H9 (cell line): ENCODE data around the gene MRRF. TPM values are rescaled to one million over a fixed set of nuclear protein-coding genes. Genes with fewer than 3 reads are reported as not detected.

Experiments
- DNase-seq: peaks from one replicate; pipeline ENCODE4 v3.0.0-alpha.2; 2017
- H2AFZ ChIP-seq: one replicate; pipeline ENCODE4 v1.6.1; 2013; ENCODE audit warnings: mild to moderate bottlenecking, low read length, control low read depth, moderate library complexity
- H2AK5ac ChIP-seq: 2 replicates; pipeline ENCODE4 v1.6.1; 2013; ENCODE audit warnings: low read length, control low read depth, mixed read lengths; ENCODE audit not compliant: insufficient read length
- H2BK120ac ChIP-seq: one replicate; pipeline ENCODE4 v1.6.1; 2013; ENCODE audit warnings: low read depth, mild to moderate bottlenecking, low read length, control low read depth, inconsistent platforms; ENCODE audit not compliant: poor library complexity, severe bottlenecking
- H2BK12ac ChIP-seq: 2 replicates; pipeline ENCODE4 v1.6.1; 2013; ENCODE audit warnings: low read length, control low read depth, mixed read lengths, low read depth; ENCODE audit not compliant: insufficient read length
- H2BK15ac ChIP-seq: 2 replicates; pipeline ENCODE4 v1.6.1; 2013; ENCODE audit warnings: low read depth, low read length, control low read depth
- H2BK20ac ChIP-seq: one replicate; pipeline ENCODE4 v1.6.1; 2013; ENCODE audit warnings: low read depth, mild to moderate bottlenecking, low read length, control low read depth, inconsistent platforms; ENCODE audit not compliant: poor library complexity, severe bottlenecking
- H2BK5ac ChIP-seq: 2 replicates; pipeline ENCODE4 v1.6.1; 2013; ENCODE audit warnings: low read length, control low read depth, mixed read lengths; ENCODE audit not compliant: insufficient read length
- H3K14ac ChIP-seq: 2 replicates; pipeline ENCODE4 v1.6.1; 2013; ENCODE audit warnings: low read length, control low read depth; ENCODE audit not compliant: insufficient read depth
- H3K18ac ChIP-seq: 2 replicates; pipeline ENCODE4 v1.6.1; 2013; ENCODE audit warnings: low read depth, mild to moderate bottlenecking, mixed read lengths, low read length, control low read depth; ENCODE audit not compliant: insufficient read length
- H3K23ac ChIP-seq: 2 replicates; pipeline ENCODE4 v1.6.1; 2013; ENCODE audit warnings: low read length, control low read depth, mixed read lengths, low read depth; ENCODE audit not compliant: insufficient read length
- H3K23me2 ChIP-seq: 2 replicates; pipeline ENCODE4 v1.6.1; 2013; ENCODE audit warnings: low read depth, mild to moderate bottlenecking, mixed read lengths, low read length, control low read depth; ENCODE audit not compliant: insufficient read length, poor library complexity, severe bottlenecking
- H3K27ac ChIP-seq: 2 replicates; pipeline ENCODE4 v1.5.1; 2013; ENCODE audit warnings: low read length, control low read depth, mixed read lengths, low read depth; ENCODE audit not compliant: insufficient read length
- H3K27me3 ChIP-seq: 2 replicates; pipeline ENCODE4 v1.6.1; 2013; ENCODE audit warnings: low read length, control low read depth, inconsistent platforms; ENCODE audit not compliant: insufficient read depth
- H3K4ac ChIP-seq: 2 replicates; pipeline ENCODE4 v1.6.1; 2013; ENCODE audit warnings: low read depth, mild to moderate bottlenecking, control low read depth, inconsistent platforms, low read length, moderate library complexity
- H3K4me1 ChIP-seq: 2 replicates; pipeline ENCODE4 v1.6.1; 2013; ENCODE audit warnings: low read length, control low read depth, inconsistent platforms; ENCODE audit not compliant: insufficient read depth
- H3K4me2 ChIP-seq: 2 replicates; pipeline ENCODE4 v1.6.1; 2013; ENCODE audit warnings: low read length, control low read depth, mixed read lengths; ENCODE audit not compliant: insufficient read length, insufficient read depth
- H3K56ac ChIP-seq: 2 replicates; pipeline ENCODE4 v1.6.1; 2013; ENCODE audit warnings: low read depth, mild to moderate bottlenecking, mixed read lengths, low read length, control low read depth; ENCODE audit not compliant: insufficient read length
- H3K79me1 ChIP-seq: 2 replicates; pipeline ENCODE4 v1.6.1; 2013; ENCODE audit warnings: low read depth, mild to moderate bottlenecking, moderate library complexity, low read length, control low read depth, inconsistent platforms; ENCODE audit not compliant: insufficient read depth, poor library complexity, severe bottlenecking
- H3K79me2 ChIP-seq: 2 replicates; pipeline ENCODE4 v1.6.1; 2013; ENCODE audit warnings: low read length, control low read depth, inconsistent platforms; ENCODE audit not compliant: insufficient read depth
- H3K9ac ChIP-seq: 2 replicates; pipeline ENCODE4 v1.6.1; 2013; ENCODE audit warnings: low read length, control low read depth, mixed read lengths; ENCODE audit not compliant: insufficient read length; ENCODE audit errors: extremely low read depth
- H3K9me3 ChIP-seq: one replicate; pipeline ENCODE4 v1.6.1; 2013; ENCODE audit warnings: low read depth, low read length, inconsistent platforms; ENCODE audit not compliant: control insufficient read depth
- H3T11ph ChIP-seq: one replicate; pipeline ENCODE4 v1.6.1; 2013; ENCODE audit warnings: mild to moderate bottlenecking, low read length, control low read depth, inconsistent platforms
- H4K20me1 ChIP-seq: one replicate; pipeline ENCODE4 v1.6.1; 2013; ENCODE audit not compliant: control insufficient read depth, insufficient read length, insufficient read depth
- H4K5ac ChIP-seq: 2 replicates; pipeline ENCODE4 v1.6.1; 2013; ENCODE audit warnings: low read depth, mild to moderate bottlenecking, mixed read lengths, low read length, control low read depth; ENCODE audit not compliant: insufficient read length
- H4K8ac ChIP-seq: replicated peaks from 2 replicates; pipeline ENCODE4 v1.6.1; 2013; ENCODE audit warnings: low read length, control low read depth, mixed read lengths, low read depth; ENCODE audit not compliant: insufficient read length
- H4K91ac ChIP-seq: 2 replicates; pipeline ENCODE4 v1.6.1; 2013; ENCODE audit warnings: low read depth, mild to moderate bottlenecking, moderate library complexity, mixed read lengths, low read length, control low read depth; ENCODE audit not compliant: insufficient read length
- H3K27ac Mint-ChIP-seq, 3 experiments: 2 replicates in 2 of 3; 3 replicates in 1 of 3; pipeline ENCODE4 v1.8.0; 2020 to 2021; ENCODE audit warnings: mixed read lengths in 3 of 3, mild to moderate bottlenecking in 1 of 3, moderate library complexity in 1 of 3
- H3K27me3 Mint-ChIP-seq: 2 replicates; pipeline ENCODE4 v1.8.0; 2021; ENCODE audit warnings: low read depth, mild to moderate bottlenecking, moderate library complexity, mixed read lengths
- H3K36me3 Mint-ChIP-seq, 3 experiments: 2 replicates in 2 of 3; 3 replicates in 1 of 3; pipeline ENCODE4 v1.8.0; 2020 to 2021; ENCODE audit warnings: low read depth in 3 of 3, mixed read lengths in 3 of 3; ENCODE audit not compliant: insufficient read depth in 1 of 3
- H3K4me1 Mint-ChIP-seq, 2 experiments: 2 replicates each; pipeline ENCODE4 v1.8.0; 2020; ENCODE audit warnings: mixed read lengths in 2 of 2
- H3K4me3 Mint-ChIP-seq, 2 experiments: 2 replicates in 1 of 2; 3 replicates in 1 of 2; pipeline ENCODE4 v1.8.0; 2020 to 2021; ENCODE audit warnings: mild to moderate bottlenecking in 2 of 2, mixed read lengths in 2 of 2, moderate library complexity in 1 of 2
- H3K9me3 Mint-ChIP-seq, 2 experiments: 2 replicates in 1 of 2; 3 replicates in 1 of 2; pipeline ENCODE4 v1.8.0; 2020; ENCODE audit warnings: mild to moderate bottlenecking in 2 of 2, mixed read lengths in 2 of 2, moderate library complexity in 1 of 2
- CTCF ChIP-seq: fragments of 200-600 bp; sonication (generic); conservative IDR thresholded peaks from 3 replicates; pipeline ENCODE4 v1.8.0; 2021; ENCODE audit warnings: antibody characterized with exemption, mild to moderate bottlenecking
- WGBS: extraction: QIAGEN DNeasy Blood & Tissue Kit; methylation state at CpG from one replicate; pipeline ENCODE4 v1.1.7; 2013; ENCODE audit warnings: missing lambda C conversion rate, low lambda C conversion rate, mixed read lengths; ENCODE audit not compliant: insufficient read length; ENCODE audit errors: extremely low coverage; 5-methylcytosine and 5-hydroxymethylcytosine counted together
- total RNA-seq: library from RNA; stranded (reverse); gene quantifications from 2 replicates; pipeline ENCODE4 v1.2.1, GENCODE V29; 2021

The MRRF gene
- total RNA-seq, 1 experiment from 2014 or later = 33.7 TPM

- Histone ChIP-seq H3K4me2 (peak overlapping the region; percentile 68), H3K23me2 (peaks cover 13% of the 10 kb centered on the region), H2BK12ac (no peak overlapping the region), H3K56ac (no peak overlapping the region), H3K23ac (no peak overlapping the region), H3K27me3 (peaks cover 6% of the 10 kb centered on the region; the same call in 1 of the 2 replicates), H3K27ac (no peak overlapping the region), H3K9ac (peak overlapping the region; percentile 25), H4K5ac (no peak overlapping the region), H3K9me3 (no peaks in the 10 kb centered on the region), H3K18ac (peak overlapping the region; percentile 79), H4K20me1 (no peaks in the 10 kb centered on the region), H3K79me2 (no peaks in the 10 kb centered on the region), H3K14ac (peak overlapping the region; percentile 90), H4K8ac (no peak overlapping the region), H2BK20ac (no peak overlapping the region), H4K91ac (no peak overlapping the region), H3K4ac (no peak overlapping the region), H2AFZ (peak overlapping the region; percentile 80), H3T11ph (no peak overlapping the region), H3K4me1 (peaks cover 7% of the 10 kb centered on the region; the same call in 1 of the 2 replicates), H2BK120ac (no peak overlapping the region), H2BK15ac (no peak overlapping the region), H2BK5ac (no peak overlapping the region), H2AK5ac (no peak overlapping the region), H3K79me1 (no peaks in the 10 kb centered on the region)
- no peaks in the 10 kb centered on the region for H3K36me3 Mint-ChIP-seq
- no peak overlapping the region for H3K27ac Mint-ChIP-seq
- no peaks in the 10 kb centered on the region for H3K9me3 Mint-ChIP-seq
- H3K4me3 Mint-ChIP-seq = peak overlapping the region; percentile 81 to 91
- H3K27me3 Mint-ChIP-seq = peaks cover 34% of the 10 kb centered on the region
- TF ChIP-seq CTCF = no peak
- peaks cover 22 to 25% of the 10 kb centered on the region in 2 experiments for H3K4me1 Mint-ChIP-seq
- no CpG with 5 or more reads among the region's 90 CpGs for WGBS
- DNase-seq = peak; percentile 65
Observed at GRCh38 chr9:122346478-122347347, 82.0 kb downstream of the MRRF start.
